HG03442 (cell line): ENCODE data around the gene FOXD3.

Experiments used
- ATAC-seq: cut with Tn5 transposase; IDR thresholded peaks from one replicate; pipeline ENCODE4 v1.9.1; 2021; ENCODE audit warnings: mild to moderate bottlenecking, moderate library complexity; ENCODE audit not compliant: unreplicated experiment

Gene FOXD3

GRCh38 chr1:63322114-63322943 lies at the start of gene FOXD3:
TSS of gene FOXD3 (plus strand) at chr1:63322567. CDS start at chr1:63323059, 492 bp downstream.
- ATAC-seq, result peak; percentile 46

- no peak for ATAC-seq
Measured at GRCh38 chr1:63272811-63273210, 49.6 kb upstream of the FOXD3 start.

- ATAC-seq, result no peak
Measured at GRCh38 chr1:63274371-63274770, 48.0 kb upstream of the FOXD3 start.

- ATAC-seq, result no peak
Measured at GRCh38 chr1:63274979-63275378, 47.4 kb upstream of the FOXD3 start.

- ATAC-seq, result no peak
Measured at GRCh38 chr1:63276624-63277023, 45.7 kb upstream of the FOXD3 start.

GRCh38 chr1:63277195-63278192 lies 44.9 kb upstream of the FOXD3 start:
- ATAC-seq, result no peak

GRCh38 chr1:63281753-63282152 lies 40.6 kb upstream of the FOXD3 start:
- ATAC-seq, result no peak

GRCh38 chr1:63289135-63289534 lies 33.2 kb upstream of the FOXD3 start:
- ATAC-seq, result no peak

GRCh38 chr1:63294803-63295594 lies 27.4 kb upstream of the FOXD3 start:
- no peak for ATAC-seq

- no peak for ATAC-seq
Measured at GRCh38 chr1:63304410-63304809, 18.0 kb upstream of the FOXD3 start.

- no peak for ATAC-seq
Measured at GRCh38 chr1:63305043-63305442, 17.3 kb upstream of the FOXD3 start.

GRCh38 chr1:63307196-63307794 lies 15.1 kb upstream of the FOXD3 start:
- ATAC-seq, result no peak

GRCh38 chr1:63316598-63316983 lies 5.8 kb upstream of the FOXD3 start:
- no peak for ATAC-seq

GRCh38 chr1:63316984-63317816 lies 5.2 kb upstream of the FOXD3 start:
- peak; percentile 79 for ATAC-seq

GRCh38 chr1:63317817-63318152 lies 4.6 kb upstream of the FOXD3 start:
- no peak for ATAC-seq

GRCh38 chr1:63318201-63318979 lies 4.0 kb upstream of the FOXD3 start:
- ATAC-seq, result no peak

- no peak for ATAC-seq
Measured at GRCh38 chr1:63319046-63320021, 3.0 kb upstream of the FOXD3 start.
